Tongue (tissue), 2 donors: ENCODE results near the gene TNIP2. TPM values are rescaled to one million over a fixed set of nuclear protein-coding genes. Genes with fewer than 3 reads are reported as not detected.

Source experiments
- DNase-seq: peaks from one replicate; pipeline ENCODE4 v3.0.0-alpha.2; 2015
- total RNA-seq: library from RNA; depleted of rRNA; stranded (reverse); fragments of >200 nt; gene quantifications from one replicate; pipeline ENCODE4 v1.2.3, GENCODE V29; 2014

The TNIP2 gene
- total RNA-seq, 1 donor from 2014 or later = 20.7 TPM

DNA sequence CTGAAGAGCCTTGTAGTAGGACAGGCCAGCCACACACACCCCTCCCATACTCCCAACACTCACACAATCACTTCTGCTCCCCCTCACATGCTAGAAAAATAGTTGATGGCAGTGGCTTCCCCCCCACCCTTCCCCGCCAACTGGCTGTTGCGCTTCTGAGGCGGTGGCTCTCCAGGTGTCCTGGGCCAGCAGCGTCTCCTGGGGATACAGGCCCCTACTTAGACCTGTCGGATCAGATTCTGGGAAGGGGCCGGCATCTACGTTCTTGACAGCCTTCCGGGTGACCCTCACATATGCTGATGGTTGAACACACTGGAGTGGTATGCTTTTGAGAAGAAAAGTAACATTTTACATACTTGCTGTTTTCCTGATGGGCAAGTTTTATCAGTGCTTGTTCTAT is 39.9 kb downstream of the TNIP2 start:
- DNase-seq = no peak

DNA sequence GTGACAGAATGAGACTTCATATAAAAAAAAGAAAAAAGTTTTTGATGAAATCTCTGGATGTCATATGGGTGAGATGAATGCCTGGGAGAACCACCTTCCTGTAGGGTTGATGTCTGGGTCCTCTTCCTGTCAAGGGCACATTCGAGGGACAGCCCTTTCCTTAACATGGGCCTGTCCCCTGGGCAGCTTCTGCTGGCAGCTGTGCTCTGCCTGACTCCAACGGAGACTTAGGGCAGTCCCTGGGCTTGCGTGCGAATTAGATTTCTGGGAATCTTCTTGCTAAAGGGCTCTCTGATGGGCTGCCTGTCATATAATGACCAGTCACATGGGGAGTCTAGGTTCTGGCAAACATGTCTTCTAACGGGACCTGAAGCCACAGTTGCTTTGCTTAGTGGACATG is 40.7 kb downstream of the TNIP2 start:
- DNase-seq = no peak

DNA sequence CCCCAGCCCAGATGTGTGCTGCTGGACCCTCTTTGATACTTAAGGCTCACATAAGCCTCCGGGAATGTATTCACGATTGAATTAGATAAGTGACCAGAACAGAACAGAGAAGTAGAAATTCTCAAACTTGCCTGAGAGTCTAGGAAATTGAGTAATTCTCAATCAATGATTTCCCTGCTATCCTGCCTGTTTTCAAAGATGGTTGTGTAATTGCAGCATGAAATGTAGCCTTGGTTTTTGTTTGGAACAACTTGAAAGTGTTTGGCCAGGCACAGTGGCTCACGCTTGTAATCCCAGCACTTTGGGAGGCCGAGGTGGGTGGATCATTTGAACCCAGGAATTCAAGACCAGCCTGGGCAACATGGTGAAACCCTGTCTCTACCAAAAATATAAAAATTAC is 41.2 kb downstream of the TNIP2 start:
- DNase-seq = no peak

DNA sequence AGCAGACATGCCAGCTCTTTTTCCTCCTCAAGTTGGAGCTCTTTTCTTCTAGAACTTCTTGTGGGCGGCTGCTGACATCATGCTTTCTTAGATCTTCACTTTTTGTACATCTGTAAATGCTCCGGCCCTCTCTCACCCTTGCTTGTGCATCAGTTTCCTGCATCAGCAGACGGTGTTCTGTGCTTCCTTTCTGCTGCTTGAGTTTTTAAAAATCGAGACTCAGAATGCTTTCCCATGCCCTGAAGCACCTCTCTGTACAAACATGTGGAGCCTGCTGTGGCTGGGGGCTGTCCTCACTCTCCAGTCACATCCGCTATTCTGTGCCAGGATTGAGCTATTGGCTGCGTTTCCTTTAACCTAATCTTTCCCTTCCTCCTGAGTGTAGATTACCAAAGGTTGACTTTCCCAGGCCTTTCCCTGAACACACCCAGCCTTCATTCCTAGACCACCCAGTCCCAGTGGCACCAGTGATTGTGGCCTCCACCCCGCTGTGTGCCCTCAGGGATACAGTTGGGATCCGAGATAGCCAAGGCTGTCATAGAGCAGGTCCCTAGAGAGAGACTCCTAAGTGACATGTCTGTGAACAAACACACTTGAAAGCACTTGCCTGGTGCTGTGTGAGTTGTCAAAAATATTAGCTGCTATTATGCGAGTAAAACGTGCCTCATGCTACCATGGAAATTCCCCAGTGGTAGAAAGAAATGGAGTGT is 41.9 kb downstream of the TNIP2 start:
- peak; percentile 69 for DNase-seq

DNA sequence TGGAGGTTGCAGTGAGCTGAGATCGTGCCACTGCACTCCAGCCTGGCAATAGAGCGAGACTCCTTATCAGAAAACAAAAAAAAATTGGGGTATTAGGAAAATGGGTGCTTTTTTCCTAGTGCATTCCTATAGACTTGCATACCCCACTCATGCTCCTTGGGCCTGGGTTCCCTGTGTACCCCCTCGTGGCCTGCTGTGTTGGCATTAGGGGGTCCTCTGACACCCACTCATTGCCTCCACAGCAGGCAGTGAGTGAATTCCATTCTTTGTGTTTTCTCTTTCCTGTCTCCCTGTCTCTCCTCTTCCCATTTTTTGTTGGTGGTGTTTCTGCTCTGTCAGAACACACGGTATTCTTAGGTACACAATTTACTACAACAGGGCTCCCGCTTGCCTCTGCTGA is 42.8 kb downstream of the TNIP2 start:
- no peak for DNase-seq

DNA sequence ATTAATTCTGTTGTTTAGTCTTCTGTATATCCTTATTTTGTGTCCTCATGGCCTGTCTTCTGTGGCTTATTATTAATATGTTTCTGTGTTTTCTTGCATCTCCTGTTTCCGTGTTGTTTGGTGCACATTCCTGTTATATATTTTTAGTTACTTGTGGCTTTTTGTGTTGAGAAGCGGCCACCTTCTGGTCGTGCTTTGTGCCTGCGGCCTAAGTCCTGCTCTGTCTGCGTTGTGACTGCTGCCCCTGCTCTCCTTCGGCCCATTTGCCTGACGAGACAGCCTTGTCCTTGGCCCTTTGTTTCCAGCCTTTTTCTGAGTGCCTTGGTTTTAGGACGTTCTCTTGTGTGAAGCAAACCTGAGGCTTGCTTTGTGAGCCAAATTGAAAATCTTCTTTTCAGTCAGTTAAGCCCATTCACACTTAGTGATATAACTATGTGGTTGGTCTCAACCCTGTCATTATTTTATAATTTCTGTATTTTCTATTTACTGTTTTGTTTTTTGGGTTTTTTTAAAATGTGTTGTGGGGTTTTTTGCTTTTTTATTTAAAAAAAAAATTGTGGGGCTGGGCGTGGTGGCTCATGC is 43.8 kb downstream of the TNIP2 start:
- no peak for DNase-seq

DNA sequence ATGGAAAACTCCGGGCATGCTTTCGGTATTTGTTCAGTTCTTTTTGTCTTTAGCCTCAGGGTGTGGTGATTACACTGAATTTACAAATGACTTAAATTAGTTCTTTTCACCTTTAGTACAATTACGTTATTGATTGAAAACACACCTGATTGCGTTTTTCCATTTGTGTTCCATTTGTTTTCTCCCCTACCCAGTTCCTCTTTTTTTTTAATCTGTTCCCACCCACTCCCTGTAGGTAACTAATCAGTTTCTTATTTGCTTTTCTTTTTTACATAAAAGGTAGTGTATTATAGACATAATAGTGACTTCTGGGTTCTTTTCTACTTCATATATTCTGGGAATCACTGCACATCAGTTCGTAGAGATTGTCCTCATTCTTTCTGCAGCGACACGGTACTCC is 53.4 kb downstream of the TNIP2 start:
- no peak for DNase-seq

DNA sequence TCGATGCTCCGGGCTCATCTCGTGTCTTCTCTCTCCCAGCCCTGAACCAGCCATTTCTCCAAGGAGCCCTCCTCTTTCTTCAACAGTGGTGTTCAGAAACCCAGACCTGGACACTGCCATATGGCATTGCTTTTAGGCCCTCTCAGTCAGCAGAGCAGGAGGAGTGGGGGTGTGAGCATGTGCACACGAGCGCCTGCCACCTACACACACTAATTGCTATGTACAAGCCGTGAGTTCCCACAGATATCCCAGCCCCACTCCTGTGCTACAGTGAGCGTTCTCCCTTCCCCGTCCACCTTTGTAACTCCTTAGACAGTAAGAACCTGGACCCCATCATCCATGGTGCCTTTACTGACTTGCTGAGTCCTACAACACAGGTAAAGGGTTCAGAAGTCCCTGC is 53.8 kb downstream of the TNIP2 start:
- no peak for DNase-seq

DNA sequence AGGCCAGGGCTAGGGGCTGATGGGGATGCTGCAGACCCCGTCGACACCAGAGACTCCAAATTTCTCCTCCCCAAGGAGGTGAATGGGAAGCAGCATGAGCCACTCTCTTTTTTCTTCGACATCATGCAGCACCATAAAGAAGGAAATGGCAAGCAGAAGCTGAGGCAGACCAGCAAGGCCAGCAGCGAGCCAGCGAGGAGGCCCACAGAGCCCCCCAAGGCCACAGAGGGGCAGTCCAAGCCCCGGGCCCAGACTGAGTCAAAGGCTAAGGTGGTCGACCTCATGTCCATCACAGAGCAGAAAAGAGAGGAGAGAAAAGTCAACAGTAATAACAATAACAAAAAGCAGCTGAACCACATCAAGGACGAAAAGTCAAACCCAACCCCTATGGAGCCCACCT is 56.1 kb downstream of the TNIP2 start:
- DNase-seq = no peak

DNA sequence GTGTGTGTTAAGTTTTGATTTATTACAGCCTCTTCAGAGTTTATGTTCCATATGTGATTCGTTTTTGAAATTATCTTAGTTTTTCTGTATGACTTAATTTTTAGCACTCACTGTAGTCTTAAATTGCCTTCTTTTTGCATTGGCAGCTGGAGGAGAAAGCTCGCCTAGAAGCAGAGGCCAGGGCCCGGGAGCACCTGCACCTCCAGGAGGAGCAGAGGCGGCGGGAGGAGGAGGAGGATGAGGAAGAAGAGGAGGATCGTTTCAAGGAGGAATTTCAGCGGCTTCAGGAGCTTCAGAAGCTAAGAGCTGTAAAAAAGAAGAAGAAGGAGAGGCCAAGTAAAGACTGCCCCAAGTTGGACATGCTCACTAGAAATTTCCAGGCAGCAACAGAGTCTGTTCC is 56.6 kb downstream of the TNIP2 start:
- DNase-seq = no peak

DNA sequence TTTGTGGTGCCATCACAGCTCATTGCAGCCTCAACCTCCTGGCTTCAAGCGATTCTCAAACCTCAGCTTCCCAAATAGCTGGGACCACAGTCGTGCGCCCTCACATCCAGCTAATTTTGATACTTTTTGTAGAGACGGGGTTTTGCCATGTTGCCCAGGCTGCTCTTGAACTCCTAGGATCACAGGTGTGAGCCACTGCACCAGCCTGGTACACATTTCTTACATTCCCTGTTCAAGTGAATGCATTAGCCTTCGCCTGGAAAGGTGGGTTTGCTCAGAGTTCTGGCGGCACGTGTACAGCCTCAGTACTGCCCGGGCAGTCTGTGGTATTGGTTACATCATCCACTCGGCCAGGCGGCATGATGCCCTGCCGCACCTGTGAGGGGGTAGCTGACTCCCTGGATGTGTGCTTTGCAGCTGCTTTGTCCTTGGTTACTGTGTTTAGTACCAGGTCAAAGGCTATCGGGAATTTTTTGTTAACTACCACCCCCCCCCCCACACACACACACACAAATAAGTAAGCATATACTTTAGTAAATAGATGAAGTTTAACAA is 57.1 kb downstream of the TNIP2 start:
- no peak for DNase-seq

DNA sequence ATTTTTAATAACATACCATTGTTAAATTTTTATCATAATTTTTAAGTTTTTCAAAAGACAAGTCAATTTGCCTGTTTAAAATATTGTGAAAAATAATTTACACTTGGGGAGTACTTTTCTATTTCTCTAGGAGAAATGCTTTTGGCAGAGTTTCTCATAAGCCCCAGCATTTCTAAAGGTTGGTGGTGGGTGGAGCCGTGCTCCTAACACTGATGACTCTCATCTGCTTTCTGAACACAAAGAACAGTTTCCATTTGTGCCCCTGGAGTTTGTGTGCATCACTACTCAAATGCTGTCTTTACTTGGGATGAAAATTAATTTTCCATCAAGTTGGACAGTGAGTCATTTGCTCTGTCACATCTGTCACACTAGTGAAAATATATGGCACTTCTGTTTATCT is 57.6 kb downstream of the TNIP2 start:
- DNase-seq = no peak

DNA sequence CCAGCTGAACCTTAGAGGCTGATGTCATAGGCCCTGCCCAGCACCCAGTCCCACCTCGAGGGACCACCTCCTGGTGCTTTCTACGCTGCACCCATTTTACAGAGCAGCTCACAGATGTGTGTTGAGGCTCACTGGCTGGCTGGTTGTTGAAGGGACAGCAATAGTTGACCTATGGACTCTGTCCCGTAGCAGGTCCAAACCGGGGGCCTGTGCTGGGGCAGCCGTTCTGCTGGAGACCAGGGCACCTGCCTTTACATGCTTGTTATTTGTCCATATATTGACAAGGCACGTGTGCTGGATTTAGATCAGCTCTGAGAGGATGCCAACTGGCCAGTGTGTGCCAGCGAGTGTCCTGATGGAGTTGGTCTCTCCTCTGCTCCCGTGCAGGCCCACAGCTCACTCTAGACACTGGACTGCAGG is 58.1 kb downstream of the TNIP2 start:
- DNase-seq = no peak

DNA sequence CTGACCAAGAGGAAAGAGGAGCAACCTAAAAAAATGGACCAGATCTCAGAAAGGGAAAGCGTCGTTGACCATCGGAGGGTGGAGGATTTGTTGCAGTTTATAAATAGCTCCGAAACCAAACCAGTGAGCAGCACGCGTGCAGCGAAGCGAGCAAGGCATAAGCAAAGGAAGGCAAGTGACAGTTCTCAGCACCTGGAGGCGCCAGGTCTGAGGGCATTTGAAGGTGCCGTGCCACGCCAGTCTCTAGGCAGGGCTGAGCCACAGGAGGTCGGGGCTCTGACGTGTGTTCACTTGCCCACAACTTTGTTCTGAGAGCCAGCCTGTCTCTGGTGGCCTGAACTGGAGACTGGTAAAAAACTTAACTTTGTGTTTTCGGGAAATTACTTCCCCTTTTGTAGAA is 59.7 kb downstream of the TNIP2 start:
- no peak for DNase-seq

DNA sequence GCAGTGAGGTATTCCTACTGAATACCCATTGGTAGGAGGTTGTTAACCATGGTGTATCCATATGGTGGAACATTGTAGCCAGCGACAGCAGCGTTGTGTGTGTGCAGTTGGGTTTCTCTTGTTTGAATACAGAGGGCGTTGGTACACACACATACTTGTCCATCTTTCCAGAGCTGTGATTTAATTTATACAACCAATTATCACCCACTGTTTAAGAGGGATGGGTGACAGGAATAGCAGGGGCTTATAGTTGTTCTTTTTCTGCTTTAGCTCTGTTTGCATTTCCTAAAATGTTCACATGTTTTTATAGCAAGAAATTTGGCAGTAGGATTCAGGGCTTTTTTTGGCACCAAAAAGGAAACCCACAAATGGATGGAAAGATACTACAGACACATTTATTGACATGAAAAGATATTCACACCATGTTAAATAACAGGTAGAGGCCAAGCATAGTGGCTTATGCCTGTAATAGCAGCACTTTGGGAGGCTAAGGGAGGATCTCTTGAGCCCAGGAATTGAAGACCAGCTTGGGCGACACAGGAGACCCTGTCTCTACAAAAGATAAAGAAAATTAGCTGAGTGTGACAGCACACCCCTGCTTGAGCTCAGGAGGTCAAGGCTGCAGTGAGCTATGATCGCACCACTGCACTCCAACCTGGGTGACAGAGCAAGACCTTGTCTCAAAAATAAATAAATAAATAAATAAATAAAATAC is 60.6 kb downstream of the TNIP2 start:
- no peak for DNase-seq

DNA sequence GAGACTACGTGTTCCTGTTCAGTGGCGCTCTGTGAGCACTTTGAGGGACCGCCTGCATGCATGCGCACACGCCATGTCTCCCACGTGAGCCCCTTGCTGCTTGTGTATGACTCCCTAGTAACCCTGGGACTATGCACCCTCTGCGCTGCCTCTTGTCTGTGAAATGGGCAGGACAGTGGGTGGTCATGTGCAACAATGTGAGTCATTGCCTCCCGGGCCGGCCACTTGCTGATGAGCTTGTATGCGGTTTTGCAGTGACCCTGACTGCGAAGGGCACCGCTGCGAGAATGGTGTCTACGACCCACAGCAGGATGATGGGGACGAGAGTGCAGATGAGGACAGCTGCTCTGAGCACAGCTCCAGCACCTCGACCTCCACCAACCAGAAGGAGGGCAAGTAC is 61.4 kb downstream of the TNIP2 start:
- DNase-seq = no peak

DNA sequence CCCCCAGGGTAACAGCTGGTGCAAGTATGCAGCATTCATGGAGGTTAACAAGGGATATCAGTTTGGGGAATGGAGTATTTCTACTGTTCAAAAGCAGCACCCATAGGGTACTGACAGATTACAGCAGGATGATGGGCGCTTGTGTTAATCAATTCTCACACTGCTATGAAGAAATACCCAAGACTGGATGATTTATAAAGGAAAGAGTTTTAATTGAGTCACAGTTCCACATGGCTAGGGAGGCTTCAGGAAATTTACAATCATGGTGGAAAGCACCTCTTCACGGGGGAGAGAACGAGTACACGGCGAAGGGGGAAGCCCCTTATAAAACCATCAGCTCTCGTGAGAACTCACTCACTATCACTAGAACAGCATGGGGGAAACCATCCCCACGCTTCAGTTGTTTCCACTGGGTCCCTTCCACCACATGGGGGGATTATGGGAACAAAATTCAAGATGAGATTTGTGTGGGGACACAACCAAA is 64.1 kb downstream of the TNIP2 start:
- DNase-seq = no peak

Other genes starting within 250 kb of the TNIP2 start
- gene FAM193A, start 219.7 kb downstream of the TNIP2 start, total RNA-seq = 23.7 TPM
- gene SH3BP2, start 36.7 kb upstream of the TNIP2 start, total RNA-seq = 39.2 TPM
- gene ADD1, start 87.5 kb upstream of the TNIP2 start, total RNA-seq = 199 TPM
- gene NOP14, start 207.1 kb upstream of the TNIP2 start, total RNA-seq = 16.6 TPM
- gene GRK4, start 207.2 kb upstream of the TNIP2 start, total RNA-seq = 7.4 TPM